ENCODE data around the gene AFF2.

Gene AFF2

GRCh38 chrX:148535639-148536038 lies 35.2 kb downstream of the AFF2 start:
- in situ Hi-C loops (cut with HindIII; ENCODE audit: low sequenced_read_pairs), result loop anchor here (5.0 kb wide), 1 partner anchor 37 kb away; no protein-coding TSS in a partner anchor

GRCh38 chrX:148536961-148537360 lies 36.5 kb downstream of the AFF2 start:
- in situ Hi-C loops (cut with HindIII; ENCODE audit: low sequenced_read_pairs), result loop anchor here (5.0 kb wide), 1 partner anchor 35 kb away; no protein-coding TSS in a partner anchor

- in situ Hi-C loops (cut with HindIII; ENCODE audit: low sequenced_read_pairs), result loop anchor here (5.0 kb wide), 1 partner anchor 35 kb away; no protein-coding TSS in a partner anchor
Observed at GRCh38 chrX:148537556-148538182, 37.3 kb downstream of the AFF2 start.

DNA sequence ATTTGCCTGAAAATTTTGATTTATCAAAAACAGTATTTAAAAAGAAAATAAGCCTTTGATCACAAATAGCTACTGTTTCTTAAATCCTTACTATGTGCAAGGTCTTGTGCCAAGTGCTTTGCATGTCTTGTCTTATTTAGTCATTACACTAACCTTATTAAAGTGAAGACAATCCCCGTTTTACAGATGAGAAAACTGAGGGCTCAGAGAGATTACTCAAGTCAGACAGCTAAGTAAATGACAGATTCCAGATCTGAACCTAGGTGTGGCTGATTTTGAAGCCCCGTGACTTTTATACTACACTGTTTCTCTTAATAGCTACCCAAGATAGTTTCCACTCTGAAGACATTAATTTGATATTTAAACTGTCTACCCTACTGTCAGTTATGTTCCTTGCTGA lies 38.2 kb downstream of the AFF2 start:
- in situ Hi-C loops (cut with HindIII; ENCODE audit: low sequenced_read_pairs), result loop anchor here (5.0 kb wide), 1 partner anchor 34 kb away; no protein-coding TSS in a partner anchor

DNA sequence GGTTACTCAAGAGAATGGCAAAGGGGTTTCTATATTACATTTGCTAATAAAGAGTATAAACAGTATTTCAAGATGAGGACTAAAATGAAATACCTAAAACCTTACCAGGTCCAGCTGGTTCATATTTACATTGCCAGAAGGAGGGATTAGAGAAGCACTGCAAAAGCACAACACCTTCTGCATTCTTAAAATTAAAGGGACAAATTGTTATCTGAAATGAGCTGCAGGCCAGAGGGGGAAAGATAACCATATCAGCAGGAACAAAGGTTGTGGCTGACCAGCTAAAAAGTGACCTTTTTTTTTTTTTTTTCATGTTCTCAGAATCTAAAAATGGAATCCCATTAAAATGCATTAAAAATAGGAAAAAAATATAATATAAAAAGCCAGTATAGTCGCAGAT lies 39.7 kb downstream of the AFF2 start:
- in situ Hi-C loops (cut with HindIII; ENCODE audit: low sequenced_read_pairs), result no loop called here

- in situ Hi-C loops (cut with HindIII; ENCODE audit: low sequenced_read_pairs), result no loop called here
Observed at GRCh38 chrX:148540671-148541583, 40.5 kb downstream of the AFF2 start.

GRCh38 chrX:148541584-148541940 lies 41.1 kb downstream of the AFF2 start:
- in situ Hi-C loops (cut with HindIII; ENCODE audit: low sequenced_read_pairs), result no loop called here

GRCh38 chrX:148542481-148543255 lies 42.3 kb downstream of the AFF2 start:
- in situ Hi-C loops (cut with HindIII; ENCODE audit: low sequenced_read_pairs), result no loop called here

DNA sequence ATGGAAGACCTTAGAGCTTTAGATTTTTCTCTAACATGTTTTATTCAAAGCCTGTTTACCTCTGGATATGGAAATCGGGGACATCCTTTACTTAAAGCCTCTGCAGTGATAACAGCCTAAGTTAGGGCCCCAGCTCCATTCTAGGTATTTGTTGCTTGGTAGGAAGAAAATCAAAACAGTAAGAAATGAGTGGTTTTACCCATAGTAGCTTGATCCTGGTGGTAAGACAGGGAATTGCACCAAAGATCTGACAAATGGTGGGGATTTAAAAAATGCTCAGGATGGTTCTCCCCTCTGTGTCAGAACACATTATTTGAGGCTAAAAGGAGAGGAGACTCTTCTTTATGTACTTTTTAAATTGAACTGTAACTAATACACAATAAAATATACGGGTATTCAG lies 52.4 kb downstream of the AFF2 start:
- in situ Hi-C loops (cut with HindIII; ENCODE audit: low sequenced_read_pairs), result no loop called here

GRCh38 chrX:148555101-148555500 lies 54.7 kb downstream of the AFF2 start:
- in situ Hi-C loops (cut with HindIII; ENCODE audit: low sequenced_read_pairs), result no loop called here

DNA sequence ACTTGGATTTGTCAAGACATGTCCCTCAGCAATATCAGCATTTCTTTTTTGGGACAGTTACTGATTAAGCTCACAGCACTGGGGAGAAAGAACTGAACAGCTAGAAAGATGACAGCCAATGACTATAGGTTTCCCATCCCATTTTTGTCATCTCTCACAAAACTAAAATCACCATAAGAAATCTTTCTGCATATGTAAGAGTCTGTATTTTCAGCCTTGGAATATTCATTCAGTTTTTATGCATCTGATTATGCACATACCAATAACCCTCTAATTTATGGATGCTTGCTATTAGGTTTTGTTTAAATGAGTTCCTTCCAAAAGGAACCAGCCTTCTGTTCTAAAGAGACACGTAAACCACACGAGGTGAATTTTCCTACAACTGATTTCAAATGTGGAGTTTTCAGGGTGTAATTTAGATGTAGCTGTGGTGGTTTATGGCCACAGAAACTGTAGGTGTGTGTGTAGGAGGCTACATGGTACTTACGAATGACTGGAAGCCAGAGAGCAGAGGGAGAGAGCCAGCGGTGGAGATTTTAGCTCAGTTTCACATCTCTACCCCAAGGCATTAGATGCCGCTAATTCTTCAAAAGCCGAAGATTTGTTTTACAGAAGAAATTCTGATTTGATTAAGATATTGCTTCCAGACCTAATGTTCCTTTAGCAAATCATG lies 55.3 kb downstream of the AFF2 start:
- in situ Hi-C loops (cut with HindIII; ENCODE audit: low sequenced_read_pairs), result no loop called here

GRCh38 chrX:148556498-148556897 lies 56.1 kb downstream of the AFF2 start:
- in situ Hi-C loops (cut with HindIII; ENCODE audit: low sequenced_read_pairs), result no loop called here

DNA sequence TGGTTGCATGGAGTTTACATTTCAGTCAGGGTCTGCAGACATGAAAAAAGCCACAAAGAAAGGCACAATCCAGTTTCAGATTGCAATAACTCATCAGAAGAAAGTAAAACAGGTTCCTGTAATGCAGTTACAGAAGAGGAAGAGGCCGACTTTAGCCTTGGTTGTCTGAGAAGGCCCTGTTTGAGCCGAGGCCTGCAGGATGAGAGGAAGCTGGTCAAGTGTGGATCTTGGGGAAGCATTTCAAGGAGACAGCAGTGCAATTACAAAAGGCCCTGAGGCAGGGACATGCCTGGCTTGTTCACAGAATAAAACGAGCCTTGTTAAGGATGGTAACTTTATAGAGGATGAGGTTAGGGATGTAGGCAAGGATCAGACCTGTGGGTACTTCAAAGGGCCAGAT lies 62.4 kb downstream of the AFF2 start:
- in situ Hi-C loops (cut with HindIII; ENCODE audit: low sequenced_read_pairs), result no loop called here

GRCh38 chrX:148567229-148567628 lies 66.8 kb downstream of the AFF2 start:
- in situ Hi-C loops (cut with HindIII; ENCODE audit: low sequenced_read_pairs), result no loop called here

GRCh38 chrX:148567779-148568178 lies 67.4 kb downstream of the AFF2 start:
- in situ Hi-C loops (cut with HindIII; ENCODE audit: low sequenced_read_pairs), result no loop called here

GRCh38 chrX:148568763-148569162 lies 68.3 kb downstream of the AFF2 start:
- in situ Hi-C loops (cut with HindIII; ENCODE audit: low sequenced_read_pairs), result no loop called here

DNA sequence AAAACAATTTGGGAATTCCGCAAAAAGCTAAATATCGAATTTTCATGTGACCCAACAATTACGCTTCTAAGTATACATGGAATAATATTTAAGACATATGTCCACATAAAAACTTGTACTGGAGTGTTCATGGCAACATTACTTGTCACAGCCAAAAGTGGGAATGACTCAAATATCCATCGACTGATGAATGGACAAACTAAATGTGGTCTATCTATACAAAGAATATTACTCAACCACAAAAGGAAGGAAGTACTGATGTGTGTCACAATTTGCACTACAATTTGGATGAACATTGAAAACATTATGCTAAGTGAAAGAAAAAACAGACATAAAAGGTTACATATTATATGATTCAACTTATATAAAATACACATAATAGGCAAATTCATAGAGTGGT lies 71.9 kb downstream of the AFF2 start:
- in situ Hi-C loops (cut with HindIII; ENCODE audit: low sequenced_read_pairs), result loop anchor here (5.0 kb wide), 1 partner anchor 35 kb away; no protein-coding TSS in a partner anchor

DNA sequence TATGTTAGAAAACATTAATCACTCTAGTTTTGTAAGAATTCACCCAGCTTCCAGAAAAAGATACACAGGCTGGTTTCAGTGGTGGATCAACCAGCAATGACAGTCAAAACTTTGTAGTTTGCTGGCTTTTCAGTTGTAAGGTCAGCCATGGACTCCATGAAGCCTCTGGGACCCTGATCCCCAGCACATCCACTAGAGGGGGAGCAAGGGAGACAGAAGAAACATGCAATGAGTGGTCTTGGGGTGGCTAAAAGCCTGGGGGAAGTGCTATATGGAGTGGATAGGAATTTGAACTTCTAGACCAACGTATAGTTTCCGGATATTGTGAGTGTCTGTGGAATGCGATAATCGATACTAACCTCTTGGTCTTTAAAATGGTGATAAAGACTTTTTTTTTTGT lies 72.7 kb downstream of the AFF2 start:
- in situ Hi-C loops (cut with HindIII; ENCODE audit: low sequenced_read_pairs), result loop anchor here (5.0 kb wide), 1 partner anchor 36 kb away; no protein-coding TSS in a partner anchor

DNA sequence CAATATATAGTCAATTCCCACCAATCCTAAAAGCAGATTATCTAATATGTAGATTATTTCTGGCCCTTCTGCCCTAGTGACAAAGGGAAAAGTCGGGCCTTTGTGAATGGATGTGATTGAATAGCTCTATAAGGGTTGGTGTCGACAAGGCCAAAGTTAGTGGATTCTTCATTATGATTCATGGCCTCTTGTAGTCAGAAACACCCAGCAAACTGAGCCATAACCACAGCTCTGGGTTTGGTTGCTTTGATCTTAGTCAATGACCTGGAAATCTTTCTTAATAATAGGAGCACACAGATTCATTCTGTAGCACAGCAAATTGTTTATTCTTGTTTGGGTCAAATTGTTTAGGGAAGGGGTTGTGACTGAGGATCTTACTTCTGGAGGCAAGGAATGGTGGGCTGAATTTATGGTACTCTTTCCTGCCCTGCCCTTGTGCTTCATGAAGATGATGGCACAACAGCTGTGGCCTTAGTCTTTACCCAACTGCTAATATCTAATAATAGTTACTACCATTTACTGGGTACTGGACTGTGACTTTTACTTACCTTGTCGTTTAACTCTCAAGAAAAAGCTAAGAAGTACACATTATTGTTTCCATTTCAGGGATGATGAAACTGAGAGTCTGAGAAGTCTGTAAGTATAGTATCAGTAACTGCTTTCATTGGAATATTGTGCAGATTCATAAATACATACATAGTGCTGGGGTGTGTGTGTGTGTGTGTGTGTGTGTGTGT lies 74.0 kb downstream of the AFF2 start:
- in situ Hi-C loops (cut with HindIII; ENCODE audit: low sequenced_read_pairs), result loop anchor here (5.0 kb wide), 1 partner anchor 37 kb away; no protein-coding TSS in a partner anchor

DNA sequence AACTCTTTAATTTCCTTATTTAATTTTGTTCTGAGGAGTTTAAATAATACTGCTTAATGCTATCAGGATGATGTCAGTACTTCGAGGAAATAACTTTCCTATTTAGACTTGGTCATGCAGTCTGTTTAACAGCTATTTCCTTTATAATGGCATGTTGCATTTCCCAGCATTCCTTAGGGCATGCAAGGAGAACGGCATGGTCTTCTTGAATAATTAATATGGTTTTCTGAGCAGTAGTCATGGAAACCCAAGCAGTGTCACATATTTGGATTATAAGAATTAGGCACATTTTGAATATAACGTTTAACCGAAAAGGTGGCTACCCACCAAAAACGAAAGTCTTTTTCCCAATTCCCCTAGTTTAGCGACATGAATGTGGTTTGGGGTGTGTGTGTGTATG lies 76.0 kb downstream of the AFF2 start:
- in situ Hi-C loops (cut with HindIII; ENCODE audit: low sequenced_read_pairs), result no loop called here
